Mesodermal cell (in vitro differentiated cells): ENCODE results near the gene PTGR1.
"Not testable (repeated sequence)": the region's sequence is repeated elsewhere in the genome, so short reads cannot be mapped to it uniquely, and the experiment has no call there.

Experiments used
- H3K27ac ChIP-seq: 2 replicates; pipeline ENCODE4 v1.7.0; 2013; ENCODE audit warnings: mild to moderate bottlenecking, low read depth, low read length, moderate library complexity; ENCODE audit not compliant: severe bottlenecking
- H3K36me3 ChIP-seq: 2 replicates; pipeline ENCODE4 v1.7.1; 2013; ENCODE audit warnings: mild to moderate bottlenecking, low read length, moderate library complexity; ENCODE audit not compliant: control insufficient read depth, insufficient read depth
- H3K4me1 ChIP-seq: one replicate; pipeline ENCODE4 v1.7.1; 2013; ENCODE audit warnings: mild to moderate bottlenecking, low read length; ENCODE audit not compliant: insufficient read depth, control insufficient read depth, poor library complexity, severe bottlenecking
- H3K4me3 ChIP-seq: 2 replicates; pipeline ENCODE4 v1.7.0; 2013; ENCODE audit warnings: low read length, control low read depth, mild to moderate bottlenecking; ENCODE audit not compliant: insufficient read depth, poor library complexity, severe bottlenecking; ENCODE audit errors: extremely low read depth
- H3K9me3 ChIP-seq: 2 replicates; pipeline ENCODE4 v1.7.1; 2013; ENCODE audit warnings: mild to moderate bottlenecking, low read length, moderate library complexity; ENCODE audit not compliant: control insufficient read depth
- WGBS, 2 experiments: methylation state at CpG; one replicate each; pipeline ENCODE4 v1.1.5; 2013; ENCODE audit warnings: missing lambda C conversion rate in 2 of 2; ENCODE audit not compliant: insufficient coverage in 2 of 2; 5-methylcytosine and 5-hydroxymethylcytosine counted together

Gene PTGR1

DNA sequence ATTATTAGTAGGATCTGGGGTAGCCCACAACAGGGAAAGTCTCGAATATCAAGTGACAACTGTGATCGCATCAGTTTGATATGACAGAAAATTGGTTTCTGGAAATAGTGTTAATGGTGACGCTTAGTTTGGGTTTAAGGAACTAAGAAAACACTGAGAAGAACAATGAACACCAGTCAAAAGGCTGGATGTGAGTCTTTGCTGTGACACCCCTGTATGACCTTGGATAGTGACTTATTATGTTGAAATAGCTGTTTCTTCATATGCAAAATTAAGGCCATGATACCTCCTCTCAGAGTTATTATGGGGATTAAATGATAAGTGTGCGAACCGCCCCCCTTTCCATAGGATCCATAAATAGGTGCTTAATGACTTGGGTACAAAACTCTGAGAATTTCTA lies 32.6 kb upstream of the PTGR1 start:
- Histone ChIP-seq H3K4me1 (peaks cover 6% of the 10 kb centered on the region), H3K9me3 (no peaks in the 10 kb centered on the region), H3K27ac (peak overlapping the region; percentile 88), H3K4me3 (peak overlapping the region; percentile 91), H3K36me3 (peaks cover 6% of the 10 kb centered on the region)
- WGBS, 2 experiments: 10 to 25% methylated on average over 3 of the region's 5 CpGs

DNA sequence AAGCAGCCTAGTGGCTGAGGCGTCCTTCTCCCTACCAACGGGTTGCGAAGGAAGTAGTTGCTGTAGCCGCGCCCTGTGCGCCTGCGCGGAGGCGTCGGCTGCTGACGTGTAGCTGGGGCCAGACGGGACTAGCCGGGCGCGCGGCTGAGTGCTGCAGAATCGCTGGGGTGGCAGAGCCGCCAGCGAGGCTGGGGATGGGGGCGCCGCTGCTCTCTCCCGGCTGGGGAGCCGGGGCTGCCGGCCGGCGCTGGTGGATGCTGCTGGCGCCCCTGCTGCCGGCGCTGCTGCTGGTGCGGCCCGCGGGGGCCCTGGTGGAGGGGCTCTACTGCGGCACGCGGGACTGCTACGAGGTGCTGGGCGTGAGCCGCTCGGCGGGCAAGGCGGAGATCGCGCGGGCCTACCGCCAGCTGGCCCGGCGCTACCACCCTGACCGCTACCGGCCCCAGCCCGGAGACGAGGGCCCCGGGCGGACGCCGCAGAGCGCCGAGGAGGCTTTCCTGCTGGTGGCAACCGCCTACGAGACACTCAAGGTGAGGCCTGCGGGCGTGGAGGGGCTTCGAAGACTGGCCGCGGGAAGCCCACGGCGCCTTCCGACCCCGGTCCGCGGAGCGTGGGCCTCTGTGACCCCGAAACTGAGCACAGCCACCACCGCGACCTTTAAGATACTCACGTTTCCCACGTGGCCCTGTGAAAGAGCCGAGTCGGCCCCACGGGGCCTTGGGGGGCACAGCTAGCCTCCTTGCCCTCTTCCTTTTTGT lies 31.9 kb upstream of the PTGR1 start, which contains the start of gene DNAJC25:
Gene DNAJC25, plus strand, starts transcription at position 121 of the 758 bp plus-strand sequence. Its CDS starts 74 bp downstream, at position 195.
- H3K9me3 ChIP-seq: no peaks in the 10 kb centered on the region
- peak within 1 kb of the TSS; percentile 88 for H3K27ac ChIP-seq
- H3K4me3 ChIP-seq: peak within 1 kb of the TSS; percentile 91
- H3K36me3 ChIP-seq: peaks cover 6% of the 10 kb centered on the region
- 0 to 1% methylated on average over 73 to 78 of the region's 79 CpGs for WGBS, 2 experiments
- H3K4me1 ChIP-seq: peaks cover 6% of the 10 kb centered on the region

DNA sequence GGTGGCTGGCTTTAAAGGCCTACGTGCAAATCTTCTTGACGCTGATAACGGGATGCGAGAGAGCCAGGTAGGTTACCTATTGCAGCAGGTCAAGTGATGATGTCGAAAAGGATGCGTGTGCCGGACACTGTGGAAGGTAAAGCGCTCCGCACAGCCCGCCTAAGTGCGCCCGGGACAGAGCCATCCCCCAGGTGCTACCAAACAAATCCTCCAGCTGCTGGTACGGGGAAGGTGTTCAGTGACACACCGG lies 31.4 kb upstream of the PTGR1 start:
- Histone ChIP-seq H3K36me3 (peaks cover 6% of the 10 kb centered on the region), H3K27ac (peak overlapping the region; percentile 24)
- WGBS, 2 experiments: 0% methylated on average over 2 to 7 of the region's 14 CpGs

DNA sequence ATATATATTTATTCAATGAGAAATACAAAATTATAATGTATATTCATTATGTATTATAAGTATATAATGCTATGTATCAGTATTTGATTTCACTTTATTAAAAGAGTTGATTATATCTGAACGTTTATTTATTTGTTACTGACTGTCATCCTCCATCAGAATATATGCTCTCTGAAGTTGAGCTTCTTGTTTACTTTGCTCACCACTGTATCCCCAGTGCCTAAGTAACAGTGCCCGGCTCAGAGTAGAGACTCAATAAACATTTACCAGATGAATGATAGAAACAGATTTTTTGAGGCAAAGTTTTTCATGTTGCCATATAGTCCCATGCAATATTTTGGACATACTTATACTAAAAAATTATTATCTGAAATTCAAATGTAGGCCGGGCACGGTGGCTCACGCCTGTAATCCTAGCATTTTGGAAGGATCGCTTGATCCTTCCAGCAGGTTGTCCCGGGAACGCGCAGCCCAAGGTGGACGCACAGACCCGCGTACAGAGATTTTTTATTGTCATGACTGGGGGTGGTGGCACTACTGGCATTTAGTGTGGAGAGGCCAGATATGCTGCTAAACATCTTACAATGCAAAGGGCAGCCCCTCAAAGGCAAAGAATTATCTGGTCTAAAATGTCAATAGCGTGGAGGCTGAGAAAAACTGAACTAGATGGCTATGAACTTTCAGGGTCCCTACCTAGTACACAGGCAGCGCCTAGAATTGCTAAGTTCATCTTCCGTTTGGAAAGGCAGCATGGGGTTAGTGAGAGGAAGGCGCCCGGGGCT lies 30.9 kb upstream of the PTGR1 start:
- 8 to 31% methylated on average over 12 to 15 of the region's 17 CpGs for WGBS, 2 experiments
- Histone ChIP-seq H3K4me1 (peaks cover 6% of the 10 kb centered on the region), H3K36me3 (peaks cover 6% of the 10 kb centered on the region), H3K27ac (peak overlapping the region; percentile 24), H3K9me3 (no peaks in the 10 kb centered on the region), H3K4me3 (peak overlapping the region; percentile 91)

More for the DNA sequence above, 31.4 kb upstream of the PTGR1 start:
- H3K4me3 ChIP-seq: peak overlapping the region; percentile 91
- H3K9me3 ChIP-seq: no peaks in the 10 kb centered on the region
- peaks cover 6% of the 10 kb centered on the region for H3K4me1 ChIP-seq

DNA sequence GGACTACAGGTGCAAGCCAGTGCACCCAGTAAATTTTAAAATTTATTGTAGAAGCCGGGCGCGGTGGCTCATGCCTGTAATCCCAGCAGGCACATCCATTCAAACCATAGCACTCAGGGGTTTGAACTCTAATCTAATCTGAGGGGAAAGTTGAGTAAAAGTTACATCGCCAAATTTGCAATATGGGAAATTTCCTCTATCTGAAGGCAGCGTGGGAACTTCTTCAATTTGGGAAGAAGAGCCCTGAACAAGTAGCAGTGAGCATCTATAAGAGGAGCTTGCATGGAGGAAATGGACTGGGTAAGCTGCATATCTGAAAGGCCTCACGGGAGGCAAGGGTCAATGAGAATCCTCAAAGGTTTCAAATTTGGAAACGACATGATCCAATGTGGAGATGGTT lies 29.0 kb upstream of the PTGR1 start:
- Histone ChIP-seq H3K4me1 (peaks cover 6% of the 10 kb centered on the region), H3K4me3 (no peak overlapping the region), H3K9me3 (no peaks in the 10 kb centered on the region), H3K36me3 (peaks cover under 1% of the 10 kb centered on the region), H3K27ac (no peak overlapping the region)
- 98 to 100% methylated on average over 4 of the region's 7 CpGs for WGBS, 2 experiments

DNA sequence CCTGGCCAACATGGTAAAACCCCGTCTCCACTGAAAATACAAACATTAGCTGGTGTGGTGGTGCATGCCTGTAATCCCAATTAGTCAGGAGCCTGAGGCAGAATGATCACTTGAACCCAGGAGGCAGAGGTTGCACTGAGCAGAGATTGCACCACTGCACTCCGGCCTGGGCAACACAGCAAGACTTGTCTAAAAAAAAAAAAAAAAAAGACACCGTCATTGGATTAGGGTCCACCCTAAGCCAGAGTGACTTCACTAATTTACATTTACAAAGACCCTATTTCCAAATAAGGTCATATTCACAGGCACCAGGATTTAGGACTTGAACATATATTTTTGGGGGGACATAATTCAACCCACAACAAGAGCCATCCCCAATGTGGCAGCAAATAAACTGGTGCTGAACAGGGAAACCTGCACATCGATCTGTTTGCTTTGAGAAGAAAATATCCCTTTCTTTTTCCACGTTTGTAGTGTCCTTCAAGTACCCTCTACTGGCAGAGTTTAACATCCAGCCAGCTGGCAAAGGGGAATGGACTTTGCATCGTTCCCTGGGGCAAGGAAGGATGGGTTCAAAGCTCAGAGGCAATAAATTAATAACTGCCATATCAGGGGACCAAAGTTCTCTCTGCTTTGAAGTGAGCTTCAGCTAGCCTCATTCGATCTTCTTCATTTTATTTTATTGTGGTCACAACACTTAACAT lies 28.0 kb upstream of the PTGR1 start:
- Histone ChIP-seq H3K4me1 (no peaks in the 10 kb centered on the region), H3K36me3 (no peaks in the 10 kb centered on the region), H3K27ac (no peak overlapping the region), H3K4me3 (no peak overlapping the region), H3K9me3 (no peaks in the 10 kb centered on the region)
- 63 to 90% methylated on average over 5 of the region's 7 CpGs for WGBS, 2 experiments

DNA sequence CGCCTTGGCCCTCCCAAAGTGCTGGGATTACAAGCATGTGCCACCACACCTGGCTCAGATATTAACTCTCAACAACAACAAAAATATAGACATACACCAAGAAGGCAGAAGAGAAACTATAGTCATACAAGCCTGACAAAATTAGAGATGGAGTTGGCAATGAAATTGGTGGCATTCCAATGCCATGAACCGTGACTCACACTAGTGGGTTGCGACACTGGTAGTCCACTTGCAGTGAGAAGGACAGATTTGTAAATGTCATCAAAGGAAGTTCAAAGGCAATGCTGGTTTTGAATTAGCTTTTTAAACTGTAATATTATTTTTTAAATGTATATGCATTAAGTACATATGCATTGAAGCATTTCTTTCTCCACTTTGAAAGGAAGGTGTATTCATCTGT lies 23.2 kb upstream of the PTGR1 start:
- Histone ChIP-seq H3K9me3 (no peaks in the 10 kb centered on the region), H3K4me3 (no peak overlapping the region), H3K4me1 (no peaks in the 10 kb centered on the region), H3K27ac (no peak overlapping the region), H3K36me3 (no peaks in the 10 kb centered on the region)
- WGBS, 2 experiments: 86 to 96% methylated on average over 2 to 3 of the region's 3 CpGs

DNA sequence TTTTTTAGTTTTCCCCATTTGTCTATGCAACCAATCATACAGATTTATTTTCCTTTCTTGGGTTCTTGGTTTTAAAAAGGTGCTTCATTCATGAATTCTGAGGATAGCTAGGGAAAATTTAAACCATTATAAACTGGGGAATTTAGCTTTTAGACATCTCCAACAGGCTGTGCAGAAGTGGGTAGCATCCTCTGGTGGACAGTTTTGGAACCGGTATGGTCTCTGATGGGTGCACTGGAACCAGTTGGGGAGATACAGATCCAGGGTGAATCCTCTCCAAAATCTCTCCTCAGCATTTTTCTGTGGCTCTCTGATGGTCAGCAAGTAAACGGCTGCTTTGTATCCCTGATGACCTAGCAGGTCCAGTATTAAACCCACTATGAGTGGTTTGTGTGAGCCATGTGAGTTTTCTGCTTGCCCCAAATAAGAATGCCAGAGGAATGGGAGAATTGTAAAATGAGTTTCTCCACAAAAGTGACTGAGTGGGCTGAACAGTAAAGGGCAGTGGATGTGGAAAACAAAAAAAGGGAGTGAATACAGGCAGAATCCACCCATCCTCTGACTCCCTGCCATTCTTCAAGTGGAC lies 22.5 kb upstream of the PTGR1 start:
- Histone ChIP-seq H3K27ac (no peak overlapping the region), H3K4me1 (no peaks in the 10 kb centered on the region), H3K9me3 (no peaks in the 10 kb centered on the region), H3K4me3 (no peak overlapping the region), H3K36me3 (no peaks in the 10 kb centered on the region)
- WGBS, 2 experiments: 38 to 44% methylated on average over 1 to 2 of the region's 2 CpGs

DNA sequence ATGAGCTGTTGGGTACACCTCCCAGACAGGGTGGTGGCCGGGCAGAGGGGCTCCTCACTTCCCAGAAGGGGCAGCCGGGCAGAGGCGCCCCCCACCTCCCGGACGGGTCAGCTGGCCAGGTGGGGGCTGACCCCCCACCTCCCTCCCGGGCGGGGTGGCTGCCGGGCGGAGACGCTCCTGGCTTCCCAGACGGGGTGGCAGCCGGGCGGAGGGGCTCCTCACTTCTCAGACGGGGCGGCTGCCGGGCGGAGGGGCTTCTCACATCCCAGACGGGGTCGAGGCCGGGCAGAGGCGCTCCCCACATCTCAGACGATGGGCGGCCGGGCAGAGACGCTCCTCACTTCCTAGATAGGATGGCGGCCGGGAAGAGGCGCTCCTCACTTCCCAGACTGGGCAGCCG lies 17.9 kb upstream of the PTGR1 start:
- not testable (repeated sequence) for H3K27ac ChIP-seq, H3K4me1 ChIP-seq, H3K9me3 ChIP-seq, H3K36me3 ChIP-seq, H3K4me3 ChIP-seq
- 96 to 98% methylated on average over 14 to 15 of the region's 29 CpGs for WGBS, 2 experiments

DNA sequence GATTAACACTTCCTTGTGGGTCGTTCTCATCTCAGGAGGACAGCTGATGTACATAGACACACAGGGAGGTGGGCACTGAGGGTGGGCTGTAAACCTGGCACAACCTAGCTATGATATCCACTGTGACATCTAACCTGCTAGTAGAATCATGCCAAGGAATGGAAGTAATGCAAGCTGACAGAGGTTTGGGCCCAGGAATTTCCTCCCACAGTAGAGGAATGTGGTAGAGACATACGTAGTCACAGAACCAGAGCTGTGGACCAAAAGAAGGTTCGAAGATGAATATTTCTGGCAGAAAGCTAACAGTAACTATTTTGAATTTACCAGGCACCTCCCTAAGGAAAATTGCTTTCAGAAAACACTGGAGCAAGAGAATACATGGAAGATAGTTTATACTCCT lies 16.5 kb upstream of the PTGR1 start:
- Histone ChIP-seq H3K36me3 (no peaks in the 10 kb centered on the region), H3K4me1 (no peaks in the 10 kb centered on the region), H3K27ac (no peak overlapping the region), H3K4me3 (no peak overlapping the region), H3K9me3 (no peaks in the 10 kb centered on the region)
- WGBS, 2 experiments: 67 to 93% methylated on average over 1 to 3 of the region's 3 CpGs
